SHP77 (cell line): ENCODE measurements around the gene RAC3.

Experiments used
- DNase-seq, 2 experiments: peaks; one replicate each; lab custom pipeline; 2025; lab: John Stamatoyannopoulos, UW

Gene RAC3

GRCh38 chr17:81999587-81999975, 31.9 kb upstream of the RAC3 start:
- DNase-seq, result no peak

GRCh38 chr17:81999976-82000802, 31.3 kb upstream of the RAC3 start:
- no peak for DNase-seq

GRCh38 chr17:82000803-82001570, 30.5 kb upstream of the RAC3 start:
- no peak for DNase-seq

DNA sequence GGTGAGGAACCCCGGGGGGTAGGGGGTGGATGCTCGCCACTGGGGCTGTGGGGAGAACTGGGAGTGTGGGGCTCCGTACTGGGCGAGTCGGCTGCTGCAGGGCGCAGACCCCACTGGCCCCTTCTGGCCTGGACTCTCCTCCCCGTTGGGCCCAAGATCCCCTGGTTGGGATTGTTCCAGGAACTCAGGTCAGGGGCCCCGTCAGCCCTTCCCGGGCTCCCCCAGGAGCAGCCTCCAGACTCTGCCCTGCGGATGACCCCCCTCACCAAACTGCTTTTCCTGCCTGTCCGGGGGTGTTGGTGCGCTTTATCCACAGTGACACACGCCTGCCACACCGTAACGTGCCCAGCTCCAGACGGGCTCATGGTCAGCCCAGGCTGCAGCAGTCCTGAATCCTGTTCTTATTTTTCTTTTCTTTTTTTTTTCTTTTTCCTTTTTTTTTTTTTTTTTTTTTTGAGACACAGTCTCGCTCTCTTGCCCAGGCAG, 29.9 kb upstream of the RAC3 start:
- DNase-seq, result no peak

GRCh38 chr17:82003411-82004381, 27.8 kb upstream of the RAC3 start:
- DNase-seq, result no peak

GRCh38 chr17:82004517-82005455, 26.7 kb upstream of the RAC3 start:
- DNase-seq, result no peak

DNA sequence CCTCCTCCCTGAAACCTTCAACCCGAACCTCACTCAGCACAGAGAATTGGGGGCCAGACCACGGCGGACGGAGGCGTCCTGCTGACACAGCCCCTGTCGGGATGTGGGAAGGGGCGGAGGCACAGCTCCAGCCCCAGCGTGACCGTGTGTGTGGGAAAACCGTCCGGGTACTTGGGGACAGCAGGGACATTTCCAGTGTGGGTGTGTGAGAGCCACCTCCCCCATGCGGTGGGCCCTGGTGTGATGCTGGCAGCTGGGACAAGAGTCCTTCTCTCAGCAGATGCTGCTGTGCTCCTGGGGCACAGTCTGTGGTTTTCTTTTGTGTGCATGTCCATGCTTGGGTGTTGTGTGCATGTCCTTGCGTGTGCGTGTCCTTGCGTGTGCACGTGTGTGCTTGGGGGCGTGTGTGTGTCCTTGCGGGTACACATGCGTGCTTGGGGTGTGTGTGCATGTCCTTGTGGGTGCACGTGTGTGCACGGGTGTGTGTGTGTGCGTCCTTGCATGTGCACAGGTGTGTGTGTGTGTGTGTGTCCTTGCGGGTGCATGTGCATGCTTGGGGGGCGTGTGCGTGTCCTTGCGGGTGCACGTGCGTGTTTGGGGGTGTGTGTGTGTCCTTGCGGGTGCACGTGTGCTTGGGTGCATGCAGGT, 25.7 kb upstream of the RAC3 start:
- no peak for DNase-seq

DNA sequence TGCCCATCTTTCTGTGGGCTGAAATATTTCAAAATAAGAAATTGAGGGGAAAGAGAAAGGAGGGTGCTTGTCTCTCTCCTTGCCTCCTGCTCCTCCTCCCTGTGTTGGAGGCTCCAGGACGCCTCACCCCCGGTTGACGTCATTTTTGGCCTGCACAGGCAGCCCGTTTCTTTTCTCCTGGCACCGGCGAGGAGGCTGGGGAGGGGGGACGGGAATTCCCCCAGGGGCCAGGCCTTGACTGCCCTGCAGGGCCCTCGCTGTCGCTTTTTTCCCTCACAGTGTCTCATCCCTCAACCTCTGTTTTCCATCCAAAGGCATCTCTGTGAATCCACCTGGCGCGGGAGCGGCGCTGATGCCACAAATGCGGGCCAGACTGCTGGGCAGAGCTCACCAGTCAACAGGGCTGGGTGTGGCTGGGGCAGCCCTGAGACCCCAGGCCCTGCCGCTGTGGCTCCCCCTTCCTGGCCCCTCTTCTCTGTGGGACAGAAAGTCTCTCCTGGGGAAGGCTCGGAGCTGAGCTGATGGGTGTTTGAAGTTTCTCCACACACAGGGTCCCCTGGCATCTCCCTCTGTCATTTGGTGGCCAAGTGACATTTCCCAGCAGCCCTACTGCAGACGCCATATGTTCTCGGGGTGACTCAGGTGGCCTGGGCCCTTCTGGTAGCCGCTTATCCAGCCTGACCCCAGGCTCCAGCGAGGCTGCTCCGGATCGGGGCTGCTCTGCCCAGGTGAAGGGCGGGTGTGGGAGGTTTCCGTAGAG, 24.8 kb upstream of the RAC3 start:
- DNase-seq, result no peak

DNA sequence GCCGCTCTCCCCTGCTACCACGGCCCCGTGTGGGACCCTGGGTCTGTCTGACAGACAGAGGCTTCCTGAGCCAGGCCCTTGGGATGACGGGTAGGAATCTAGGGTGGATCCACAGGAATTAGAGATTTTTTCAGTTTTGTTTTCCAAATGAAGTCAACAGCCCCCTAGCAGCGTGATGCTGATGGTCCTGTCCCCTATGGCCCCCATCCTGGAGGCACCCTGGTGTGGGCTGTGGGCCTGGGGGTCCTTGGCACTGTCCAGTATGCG, 24.3 kb upstream of the RAC3 start:
- DNase-seq, result no peak

- DNase-seq, result no peak
Observed at GRCh38 chr17:82007495-82008257, 23.8 kb upstream of the RAC3 start.

DNA sequence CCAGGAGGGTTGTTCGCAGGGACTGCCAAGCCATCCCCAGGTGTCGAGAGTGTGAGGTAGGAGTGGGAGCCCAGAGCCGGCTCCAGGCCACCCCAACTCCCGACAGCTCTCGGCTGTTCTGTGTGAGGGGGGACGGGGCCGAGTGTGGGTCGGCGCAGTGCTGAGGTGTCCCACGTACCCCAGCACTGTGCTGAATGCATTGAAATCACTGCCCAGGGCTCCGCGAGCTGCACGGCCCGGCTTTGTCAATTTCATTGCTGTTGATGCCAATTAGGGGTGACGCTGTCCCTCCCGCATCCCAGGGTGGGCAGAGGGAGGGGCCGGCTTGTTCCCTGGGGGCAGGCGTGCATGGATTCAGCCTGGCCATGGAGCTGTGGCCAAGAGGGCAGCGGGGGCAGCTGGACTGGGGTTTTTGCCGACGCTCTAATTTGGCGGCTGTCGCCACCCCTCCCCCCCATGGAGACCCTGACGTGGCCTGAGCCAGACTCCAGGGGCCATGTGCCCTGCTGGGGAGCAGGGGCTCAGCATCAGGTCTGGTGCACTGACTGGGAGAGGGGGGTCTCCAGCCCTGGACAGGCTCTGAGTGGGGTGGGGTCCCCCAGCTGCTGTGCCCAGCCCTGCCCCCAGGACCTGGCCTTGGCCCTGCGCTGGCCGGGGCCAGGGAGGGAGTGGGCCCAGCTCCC, 23.1 kb upstream of the RAC3 start:
- DNase-seq, result no peak

DNA sequence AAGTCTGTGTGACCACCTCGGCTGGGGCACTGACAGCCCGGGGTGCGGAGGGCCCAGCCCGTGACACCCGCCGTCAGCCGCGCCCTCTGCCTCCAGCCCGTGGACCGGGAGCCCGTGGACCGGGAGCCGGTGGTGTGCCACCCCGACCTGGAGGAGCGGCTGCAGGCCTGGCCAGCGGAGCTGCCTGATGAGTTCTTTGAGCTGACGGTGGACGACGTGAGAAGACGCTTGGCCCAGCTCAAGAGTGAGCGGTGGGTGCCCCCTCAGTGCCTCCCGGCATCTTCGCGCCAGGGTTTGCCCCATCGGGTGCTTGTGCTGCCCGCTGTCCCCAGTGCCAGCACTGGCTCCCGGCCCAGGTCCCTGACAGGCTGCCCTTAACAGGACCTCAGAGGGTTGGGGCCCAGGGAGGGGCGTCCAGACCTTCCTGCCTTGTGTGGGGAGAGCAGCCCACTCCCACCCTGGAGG, 22.5 kb upstream of the RAC3 start:
- no peak for DNase-seq

- no peak for DNase-seq
Observed at GRCh38 chr17:82009413-82009812, 22.1 kb upstream of the RAC3 start.

DNA sequence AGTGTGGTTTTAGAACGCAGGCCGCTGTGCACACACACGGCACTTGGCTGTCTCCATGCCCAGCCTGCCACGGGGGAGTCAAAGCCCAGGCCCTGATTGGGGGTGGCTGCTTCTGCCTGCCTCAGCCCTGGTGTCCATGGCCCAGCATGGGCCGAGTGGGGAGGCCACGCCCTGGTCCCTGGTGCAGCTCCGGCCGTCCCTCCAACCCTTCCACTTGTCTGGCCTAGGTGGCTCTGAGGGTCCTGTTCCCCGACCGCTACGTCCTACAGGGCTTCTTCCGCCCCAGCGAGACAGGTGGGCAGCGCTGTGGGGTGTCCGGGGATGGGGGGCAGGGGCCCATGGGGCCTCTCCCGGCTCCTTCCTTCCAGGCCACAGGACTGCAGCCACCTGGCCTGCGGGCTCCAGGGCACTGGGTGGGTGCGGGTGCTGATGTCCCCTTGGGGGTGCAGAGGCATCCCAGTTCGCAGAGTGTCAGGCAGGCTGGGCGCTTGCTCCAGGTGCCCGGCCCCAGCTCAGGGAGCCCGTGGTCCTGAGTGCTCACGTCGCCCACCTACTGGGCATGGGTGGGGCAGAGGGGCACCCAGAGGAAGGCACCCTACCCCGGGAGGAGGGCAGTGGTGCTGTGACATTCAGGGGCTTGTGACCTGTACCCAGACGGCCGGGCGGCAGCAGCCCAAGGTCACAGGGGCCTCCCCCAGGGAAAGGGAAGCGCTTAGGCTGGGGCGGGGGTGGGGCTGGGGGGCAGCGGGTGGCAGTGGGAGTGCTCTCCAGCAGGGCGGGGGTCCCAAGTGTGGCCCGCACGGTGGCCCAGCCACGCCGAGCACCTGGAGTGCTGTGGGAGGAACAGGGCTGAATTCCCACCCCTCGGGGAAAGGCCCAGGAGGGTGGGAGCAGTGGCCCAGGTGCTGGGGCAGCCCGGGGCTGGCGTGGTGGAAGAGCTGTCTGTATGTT, 20.6 kb upstream of the RAC3 start:
- no peak for DNase-seq

DNA sequence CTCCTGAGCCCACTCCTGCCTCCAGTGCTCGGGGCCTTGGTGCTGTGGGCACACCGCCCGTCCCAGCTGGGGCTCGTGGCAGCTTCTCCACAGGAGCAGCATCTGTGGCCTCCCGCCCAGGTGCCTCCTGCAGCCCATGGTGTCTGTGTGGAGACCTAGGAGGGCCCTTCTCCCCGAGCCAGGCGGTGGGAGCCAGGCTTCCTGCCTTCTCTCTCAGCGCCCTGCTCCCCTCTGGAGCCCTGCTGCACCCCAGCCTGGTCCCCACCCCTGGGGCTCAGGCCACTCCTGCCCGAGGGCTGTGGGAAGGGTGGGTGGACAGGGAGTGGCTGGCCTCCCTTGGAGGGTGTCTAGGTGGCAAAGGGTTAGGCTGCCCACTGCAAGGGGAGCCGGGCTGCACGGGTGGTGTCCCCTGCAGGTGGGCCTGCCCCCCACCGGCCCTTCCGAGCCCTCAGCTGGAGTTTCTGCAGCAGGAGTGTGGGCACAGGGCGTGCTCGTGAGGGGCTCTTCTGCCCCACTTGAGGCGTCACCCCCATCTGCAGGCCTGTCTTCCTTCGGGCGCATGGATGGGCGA, 19.8 kb upstream of the RAC3 start:
- no peak for DNase-seq

DNA sequence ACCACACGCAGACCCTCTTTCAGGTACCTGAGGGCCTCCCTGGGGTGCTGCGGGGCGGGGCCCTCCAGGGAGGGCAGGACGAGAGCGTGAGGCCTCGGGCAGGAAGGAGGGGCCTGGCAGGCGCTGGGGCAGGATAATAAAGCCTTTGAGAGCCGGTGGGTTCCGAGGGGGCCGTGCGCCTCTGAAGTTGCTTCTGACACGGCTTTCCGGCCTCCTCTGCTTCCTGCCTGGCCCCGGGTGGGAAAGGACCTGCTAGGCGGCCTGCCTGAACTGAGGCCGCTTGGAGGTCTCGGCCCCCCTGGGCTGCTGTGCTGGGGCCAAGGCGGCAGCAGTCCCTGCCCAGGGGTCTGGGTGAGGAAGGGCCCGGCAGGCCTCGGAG, 19.2 kb upstream of the RAC3 start:
- DNase-seq, result no peak
